Peyer's patch (tissue), 4 donors: ENCODE measurements around the gene KIFAP3. TPM values are rescaled to one million over a fixed set of nuclear protein-coding genes. Genes with fewer than 3 reads are reported as not detected.

ENCODE experiments used
- DNase-seq, 3 donors: peaks; one replicate each; pipeline ENCODE4 v3.0.0-alpha.2; 2017 to 2019
- H3K27ac ChIP-seq, 4 donors: fragments of 200-600 bp; sonication (generic); one replicate each; pipeline ENCODE4 v1.5.1; 2016 to 2019
- H3K27me3 ChIP-seq, 2 donors: fragments of 200-600 bp; sonication (generic); one replicate each; pipeline ENCODE4 v1.5.1; 2019
- H3K36me3 ChIP-seq, 3 donors: fragments of 200-600 bp; sonication (generic); one replicate each; pipeline ENCODE4 v1.5.1; 2016 to 2019
- H3K4me1 ChIP-seq, 4 donors: fragments of 200-600 bp; sonication (generic); one replicate each; pipeline ENCODE4 v1.5.1; 2016 to 2019
- H3K4me3 ChIP-seq, 4 donors: fragments of 200-600 bp; sonication (generic); 1 replicate in 3 of 4; 2 replicates in 1 of 4; pipeline ENCODE4 v1.5.1; 2016 to 2019; ENCODE audit warnings: mild to moderate bottlenecking in 1 of 4
- H3K9me3 ChIP-seq, 4 donors: fragments of 200-600 bp; sonication (generic); one replicate each; pipeline ENCODE4 v1.5.1; 2016 to 2019; ENCODE audit warnings: mild to moderate bottlenecking in 1 of 4
- POLR2A ChIP-seq, 2 donors: fragments of 450-650 bp; IDR thresholded peaks; one replicate each; pipeline ENCODE4 v1.5.1; 2017; ENCODE audit warnings: antibody characterized with exemption in 2 of 2, mild to moderate bottlenecking in 2 of 2, moderate library complexity in 2 of 2
- total RNA-seq, 4 donors: library from RNA; depleted of rRNA; stranded (reverse); fragments of >200 nt; gene quantifications; one replicate each; pipeline ENCODE4 v1.1.0, GENCODE V29; 2016
- TF ChIP-seq, protein P1 (sequence below), 6 experiments: fragments of 450-650 bp in 4 of 6; fragments of 200-600 bp in 2 of 6; sonication (generic) in 1 of 6; IDR thresholded peaks; one replicate each; pipeline ENCODE4 v1.5.1; 2017 to 2019; ENCODE audit warnings: antibody characterized with exemption in 6 of 6, mild to moderate bottlenecking in 3 of 6, moderate library complexity in 1 of 6

Gene KIFAP3
- total RNA-seq, 4 donors from 2014 or later: 22.9 to 39.7 (median 25.9) TPM

- no peaks in the 10 kb centered on the region for H3K36me3 ChIP-seq
- H3K4me3 ChIP-seq: no peak overlapping the region
- H3K27ac ChIP-seq: no peak overlapping the region
- no peaks in the 10 kb centered on the region for H3K9me3 ChIP-seq
- H3K4me1 ChIP-seq: no peaks in the 10 kb centered on the region
- TF ChIP-seq POLR2A (IDR thresholded peaks at IDR 0.05): no peak
- TF ChIP-seq, protein P1, sequence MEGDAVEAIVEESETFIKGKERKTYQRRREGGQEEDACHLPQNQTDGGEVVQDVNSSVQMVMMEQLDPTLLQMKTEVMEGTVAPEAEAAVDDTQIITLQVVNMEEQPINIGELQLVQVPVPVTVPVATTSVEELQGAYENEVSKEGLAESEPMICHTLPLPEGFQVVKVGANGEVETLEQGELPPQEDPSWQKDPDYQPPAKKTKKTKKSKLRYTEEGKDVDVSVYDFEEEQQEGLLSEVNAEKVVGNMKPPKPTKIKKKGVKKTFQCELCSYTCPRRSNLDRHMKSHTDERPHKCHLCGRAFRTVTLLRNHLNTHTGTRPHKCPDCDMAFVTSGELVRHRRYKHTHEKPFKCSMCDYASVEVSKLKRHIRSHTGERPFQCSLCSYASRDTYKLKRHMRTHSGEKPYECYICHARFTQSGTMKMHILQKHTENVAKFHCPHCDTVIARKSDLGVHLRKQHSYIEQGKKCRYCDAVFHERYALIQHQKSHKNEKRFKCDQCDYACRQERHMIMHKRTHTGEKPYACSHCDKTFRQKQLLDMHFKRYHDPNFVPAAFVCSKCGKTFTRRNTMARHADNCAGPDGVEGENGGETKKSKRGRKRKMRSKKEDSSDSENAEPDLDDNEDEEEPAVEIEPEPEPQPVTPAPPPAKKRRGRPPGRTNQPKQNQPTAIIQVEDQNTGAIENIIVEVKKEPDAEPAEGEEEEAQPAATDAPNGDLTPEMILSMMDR (IDR thresholded peaks at IDR 0.05): no peak
- DNase-seq: no peak
- no peaks in the 10 kb centered on the region for H3K27me3 ChIP-seq
Observed at GRCh38 chr1:169959686-169960085, 114.8 kb downstream of the KIFAP3 start.

DNA sequence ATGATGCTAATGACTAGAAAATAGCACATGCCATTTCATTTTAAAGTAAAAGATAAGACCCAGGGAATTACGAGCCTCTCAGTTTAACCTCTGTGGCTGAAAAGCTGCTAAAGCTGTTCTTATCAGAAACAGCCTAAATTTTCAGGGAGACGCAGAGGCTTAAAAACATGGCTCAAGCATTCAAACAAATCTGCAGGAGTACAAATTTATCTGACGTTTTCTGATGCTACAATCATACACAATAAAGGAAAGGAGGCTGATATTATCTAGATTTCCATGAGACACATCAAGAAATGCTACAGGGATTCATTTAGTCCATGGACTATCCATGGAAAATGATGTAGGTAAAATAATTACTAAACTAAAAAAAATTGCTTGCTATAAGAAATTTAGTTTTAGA is 115.5 kb downstream of the KIFAP3 start:
- Histone ChIP-seq H3K4me1 (no peaks in the 10 kb centered on the region), H3K9me3 (no peaks in the 10 kb centered on the region), H3K27me3 (no peaks in the 10 kb centered on the region), H3K4me3 (no peak overlapping the region), H3K36me3 (peaks cover 0 to 1% (median 0%) of the 10 kb centered on the region in 3 donors), H3K27ac (no peak overlapping the region)
- TF ChIP-seq, protein P1 (IDR thresholded peaks at IDR 0.05): no peak
- no peak for TF ChIP-seq POLR2A (IDR thresholded peaks at IDR 0.05)
- DNase-seq: no peak

DNA sequence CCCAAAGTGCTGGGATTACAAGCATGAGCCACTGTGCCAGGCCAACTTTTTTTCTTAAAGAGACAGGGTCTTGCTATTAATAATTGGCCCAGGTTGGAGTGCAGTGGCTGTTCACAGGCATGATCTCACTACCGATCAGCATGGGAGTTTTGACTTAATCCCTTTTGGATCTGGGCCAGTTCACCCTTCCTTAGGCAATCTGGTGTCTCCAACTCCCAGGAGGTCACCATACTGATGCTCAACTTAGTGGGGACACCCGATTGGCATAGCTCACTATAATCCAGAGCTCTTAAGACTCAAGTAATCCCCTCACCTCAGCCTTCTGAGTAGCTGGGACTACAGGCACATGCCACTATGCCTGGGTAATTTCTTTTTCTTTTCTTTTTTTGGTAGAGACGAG is 116.6 kb downstream of the KIFAP3 start:
- Histone ChIP-seq H3K9me3 (no peaks in the 10 kb centered on the region), H3K4me1 (no peaks in the 10 kb centered on the region), H3K27ac (no peak overlapping the region), H3K4me3 (no peak overlapping the region), H3K27me3 (no peaks in the 10 kb centered on the region), H3K36me3 (peaks cover 0 to 6% (median 0%) of the 10 kb centered on the region in 3 donors)
- no peak for TF ChIP-seq POLR2A (IDR thresholded peaks at IDR 0.05)
- TF ChIP-seq, protein P1 (IDR thresholded peaks at IDR 0.05): no peak
- no peak for DNase-seq

DNA sequence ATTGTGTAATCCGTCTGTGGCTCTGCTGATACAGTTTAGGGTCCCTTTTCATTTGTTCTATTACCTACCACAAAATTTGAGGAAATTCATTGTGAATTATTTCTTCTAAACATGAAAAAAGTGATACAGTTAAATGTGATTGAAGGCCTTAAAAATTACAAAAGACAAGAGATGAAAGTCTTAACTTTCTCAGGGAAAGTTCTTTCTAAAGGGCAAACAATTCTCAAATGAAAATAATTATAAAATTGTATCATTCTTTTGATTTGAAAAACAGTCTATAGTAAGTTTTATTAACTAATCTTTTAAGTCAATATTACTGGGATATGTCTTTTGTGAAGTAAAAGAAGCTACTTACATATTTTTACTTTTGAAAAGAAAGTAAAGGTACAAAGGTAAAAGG is 123.4 kb downstream of the KIFAP3 start:
- no peaks in the 10 kb centered on the region for H3K4me1 ChIP-seq
- DNase-seq: no peak
- H3K27me3 ChIP-seq: no peaks in the 10 kb centered on the region
- H3K36me3 ChIP-seq: peaks cover 0 to 6% (median 0%) of the 10 kb centered on the region in 3 donors
- H3K4me3 ChIP-seq: no peak overlapping the region
- no peaks in the 10 kb centered on the region for H3K9me3 ChIP-seq
- TF ChIP-seq POLR2A (IDR thresholded peaks at IDR 0.05): no peak
- TF ChIP-seq, protein P1 (IDR thresholded peaks at IDR 0.05): no peak
- H3K27ac ChIP-seq: no peak overlapping the region

DNA sequence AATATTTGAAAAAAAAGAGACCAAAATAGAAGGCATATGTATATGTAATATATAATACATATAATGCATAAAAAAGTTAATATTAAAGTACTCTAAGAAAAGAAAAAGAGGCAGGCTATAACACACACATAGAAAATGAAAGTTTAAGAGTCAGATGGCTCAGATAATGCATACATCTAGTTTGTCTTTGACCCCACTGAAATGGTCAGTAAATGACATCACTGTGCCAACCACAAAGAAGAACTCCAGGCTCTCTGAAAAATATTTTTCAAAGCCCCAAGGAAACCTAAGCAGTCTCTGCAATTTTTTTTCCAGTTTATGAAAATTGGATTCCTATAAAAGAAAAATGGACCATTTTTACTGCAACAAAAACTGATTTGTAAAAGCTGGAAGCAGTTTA is 125.4 kb downstream of the KIFAP3 start:
- no peak overlapping the region for H3K27ac ChIP-seq
- peaks cover 0 to 9% (median 0%) of the 10 kb centered on the region in 3 donors for H3K36me3 ChIP-seq
- no peaks in the 10 kb centered on the region for H3K27me3 ChIP-seq
- no peaks in the 10 kb centered on the region for H3K9me3 ChIP-seq
- no peak for DNase-seq
- H3K4me1 ChIP-seq: no peaks in the 10 kb centered on the region
- TF ChIP-seq, protein P1 (IDR thresholded peaks at IDR 0.05): no peak
- TF ChIP-seq POLR2A (IDR thresholded peaks at IDR 0.05): no peak
- H3K4me3 ChIP-seq: no peak overlapping the region

DNA sequence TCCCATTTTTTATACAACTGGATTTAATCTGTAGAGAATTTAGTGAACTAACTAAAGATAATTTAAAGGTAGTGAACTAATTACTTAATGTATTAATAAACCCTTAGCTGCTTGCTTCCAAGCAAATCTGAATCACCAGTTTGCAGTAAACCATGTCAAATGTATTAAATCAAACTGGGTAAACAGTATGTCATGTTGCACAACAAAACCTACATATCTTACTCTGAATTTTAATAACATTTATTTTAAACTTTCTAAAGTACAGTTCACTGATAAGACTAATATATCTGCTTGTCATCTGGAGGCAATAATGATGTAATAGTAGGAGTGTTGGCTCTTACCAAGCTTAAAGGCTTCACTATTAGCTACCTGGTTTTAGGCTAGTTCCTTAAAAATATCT is 128.3 kb downstream of the KIFAP3 start:
- peaks cover 0 to 5% (median 0%) of the 10 kb centered on the region in 3 donors for H3K36me3 ChIP-seq
- TF ChIP-seq, protein P1 (IDR thresholded peaks at IDR 0.05): no peak
- TF ChIP-seq POLR2A (IDR thresholded peaks at IDR 0.05): no peak

More for the DNA sequence above, 128.3 kb downstream of the KIFAP3 start:
- no peaks in the 10 kb centered on the region for H3K4me1 ChIP-seq
- H3K27me3 ChIP-seq: no peaks in the 10 kb centered on the region
- no peak overlapping the region for H3K27ac ChIP-seq
- H3K4me3 ChIP-seq: no peak overlapping the region
- no peak for DNase-seq
- H3K9me3 ChIP-seq: no peaks in the 10 kb centered on the region
